ENCODE data around the gene SYN1.

SYN1 gene

DNA sequence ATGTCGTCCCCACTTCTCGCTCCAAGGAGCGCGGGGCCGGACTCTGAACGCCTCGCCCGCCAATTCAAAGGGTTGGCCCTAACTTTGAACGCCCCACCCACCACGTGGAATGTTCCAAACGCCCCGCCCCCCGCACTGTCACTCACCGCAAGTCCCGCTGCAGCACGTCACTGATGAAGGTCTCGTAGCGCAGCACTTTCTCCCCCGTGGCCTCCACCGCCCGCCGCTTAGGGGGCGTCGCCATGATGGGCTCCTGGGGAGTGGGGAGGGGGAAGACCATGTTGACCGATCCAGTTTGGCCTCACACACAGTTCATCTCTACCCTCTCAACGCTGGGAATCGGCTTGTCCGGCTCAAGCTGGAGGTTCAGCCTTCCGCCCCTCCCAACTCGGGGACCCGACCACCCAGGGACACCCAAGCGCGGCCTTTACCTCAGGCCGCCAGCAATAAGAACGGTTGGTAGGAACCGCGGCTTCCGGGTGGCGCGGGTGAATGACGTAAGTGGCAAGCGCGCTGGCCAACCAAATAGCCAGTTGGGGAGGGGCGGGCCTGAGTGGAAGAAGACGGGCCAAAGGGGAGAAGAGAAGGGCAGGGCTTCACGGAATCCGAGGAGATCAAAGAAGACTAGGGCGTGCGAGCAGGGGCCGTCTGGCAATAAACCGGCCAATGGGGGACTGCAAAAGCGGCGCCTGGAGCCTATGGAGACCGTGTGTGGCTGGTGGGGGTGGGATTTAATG, 39.2 kb upstream of the SYN1 start, which contains the start of gene UXT:
TSS of gene UXT (minus strand) at position 497 of the 737 bp plus-strand sequence. CDS start at position 244, 253 bp downstream.
- TF ChIP-seq, protein P1, sequence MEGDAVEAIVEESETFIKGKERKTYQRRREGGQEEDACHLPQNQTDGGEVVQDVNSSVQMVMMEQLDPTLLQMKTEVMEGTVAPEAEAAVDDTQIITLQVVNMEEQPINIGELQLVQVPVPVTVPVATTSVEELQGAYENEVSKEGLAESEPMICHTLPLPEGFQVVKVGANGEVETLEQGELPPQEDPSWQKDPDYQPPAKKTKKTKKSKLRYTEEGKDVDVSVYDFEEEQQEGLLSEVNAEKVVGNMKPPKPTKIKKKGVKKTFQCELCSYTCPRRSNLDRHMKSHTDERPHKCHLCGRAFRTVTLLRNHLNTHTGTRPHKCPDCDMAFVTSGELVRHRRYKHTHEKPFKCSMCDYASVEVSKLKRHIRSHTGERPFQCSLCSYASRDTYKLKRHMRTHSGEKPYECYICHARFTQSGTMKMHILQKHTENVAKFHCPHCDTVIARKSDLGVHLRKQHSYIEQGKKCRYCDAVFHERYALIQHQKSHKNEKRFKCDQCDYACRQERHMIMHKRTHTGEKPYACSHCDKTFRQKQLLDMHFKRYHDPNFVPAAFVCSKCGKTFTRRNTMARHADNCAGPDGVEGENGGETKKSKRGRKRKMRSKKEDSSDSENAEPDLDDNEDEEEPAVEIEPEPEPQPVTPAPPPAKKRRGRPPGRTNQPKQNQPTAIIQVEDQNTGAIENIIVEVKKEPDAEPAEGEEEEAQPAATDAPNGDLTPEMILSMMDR (IDR thresholded peaks at IDR 0.05; ENCODE audit: low read depth, low read length) = no peak
- peak within 1 kb of the TSS; percentile 73 for H3K4me3 ChIP-seq (ENCODE audit: low read depth, low read length)
- no peaks in the 10 kb centered on the region for H3K27me3 ChIP-seq
- peaks cover 9% of the 10 kb centered on the region for H3K36me3 ChIP-seq
- no peaks in the 10 kb centered on the region for H3K9me3 ChIP-seq
- H3K4me1 ChIP-seq = no peaks in the 10 kb centered on the region
- DNase-seq = peak; percentile 92

DNA sequence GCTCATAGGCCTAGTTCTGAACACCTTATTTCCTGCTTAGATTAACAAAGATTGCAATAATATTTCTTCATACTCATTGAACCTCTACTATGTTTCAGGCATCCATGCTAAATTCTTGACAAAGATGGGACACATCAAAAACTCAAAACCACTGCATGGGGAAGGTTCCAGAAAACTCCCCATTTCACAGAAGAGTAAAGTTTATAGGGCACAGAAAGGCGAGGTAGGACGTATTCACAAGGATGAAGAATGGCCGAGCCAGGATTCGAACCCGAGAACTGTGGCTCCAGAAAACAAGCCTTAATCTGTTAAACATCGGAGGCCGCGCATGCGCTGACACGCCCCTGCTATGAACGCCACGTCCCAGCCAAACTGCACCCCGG, 38.6 kb upstream of the SYN1 start:
- H3K4me3 ChIP-seq (ENCODE audit: low read depth, low read length) = peak overlapping the region; percentile 73
- H3K36me3 ChIP-seq = peaks cover 12% of the 10 kb centered on the region
- TF ChIP-seq, protein P1 (IDR thresholded peaks at IDR 0.05; ENCODE audit: low read depth, low read length) = no peak
- H3K9me3 ChIP-seq = no peaks in the 10 kb centered on the region
- no peaks in the 10 kb centered on the region for H3K27me3 ChIP-seq
- no peak for DNase-seq
- no peaks in the 10 kb centered on the region for H3K4me1 ChIP-seq

DNA sequence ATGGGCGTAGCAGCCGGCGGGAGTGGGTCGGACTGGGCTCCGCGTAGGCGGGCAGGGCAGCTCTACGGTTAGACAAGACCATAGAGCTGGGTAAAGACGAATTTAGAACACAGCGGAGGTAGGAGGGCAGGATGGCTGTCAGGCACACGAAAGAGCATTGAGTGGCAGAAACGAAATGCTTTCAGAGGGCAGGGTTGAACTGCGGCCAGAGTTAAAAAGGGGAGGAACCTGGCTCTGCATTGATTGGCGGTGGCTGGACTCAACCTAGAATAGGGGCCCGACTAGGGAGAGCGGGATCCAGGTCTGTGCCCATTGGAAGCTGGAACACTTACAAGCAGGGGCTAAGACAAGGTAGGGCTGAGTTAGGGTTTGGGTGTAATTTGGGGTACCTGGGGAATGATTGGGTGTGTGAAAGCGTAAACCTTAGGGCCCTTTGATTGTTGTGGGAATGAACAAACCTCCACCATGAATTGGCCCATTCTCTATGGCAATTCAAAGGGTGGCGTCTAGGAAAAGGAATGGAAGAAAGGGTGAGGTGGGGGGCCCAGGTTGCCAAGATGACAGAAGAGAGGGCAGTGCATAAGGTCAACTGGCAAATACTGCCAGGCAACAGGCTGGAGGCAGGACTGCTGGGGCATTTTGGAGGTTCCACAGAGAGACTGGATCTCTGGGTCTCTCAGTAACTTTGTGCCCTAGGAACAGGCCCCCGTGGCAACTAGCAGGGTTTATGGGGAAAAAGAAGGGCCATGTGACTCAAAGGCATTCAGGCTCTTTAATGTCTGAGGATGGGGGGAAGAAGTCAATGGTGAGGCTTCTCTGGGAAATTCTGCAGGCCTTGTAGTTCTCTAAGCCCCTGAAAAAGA, 31.6 kb upstream of the SYN1 start:
- TF ChIP-seq, protein P1 (IDR thresholded peaks at IDR 0.05; ENCODE audit: low read depth, low read length) = no peak
- H3K4me3 ChIP-seq (ENCODE audit: low read depth, low read length) = peak overlapping the region; percentile 57

DNA sequence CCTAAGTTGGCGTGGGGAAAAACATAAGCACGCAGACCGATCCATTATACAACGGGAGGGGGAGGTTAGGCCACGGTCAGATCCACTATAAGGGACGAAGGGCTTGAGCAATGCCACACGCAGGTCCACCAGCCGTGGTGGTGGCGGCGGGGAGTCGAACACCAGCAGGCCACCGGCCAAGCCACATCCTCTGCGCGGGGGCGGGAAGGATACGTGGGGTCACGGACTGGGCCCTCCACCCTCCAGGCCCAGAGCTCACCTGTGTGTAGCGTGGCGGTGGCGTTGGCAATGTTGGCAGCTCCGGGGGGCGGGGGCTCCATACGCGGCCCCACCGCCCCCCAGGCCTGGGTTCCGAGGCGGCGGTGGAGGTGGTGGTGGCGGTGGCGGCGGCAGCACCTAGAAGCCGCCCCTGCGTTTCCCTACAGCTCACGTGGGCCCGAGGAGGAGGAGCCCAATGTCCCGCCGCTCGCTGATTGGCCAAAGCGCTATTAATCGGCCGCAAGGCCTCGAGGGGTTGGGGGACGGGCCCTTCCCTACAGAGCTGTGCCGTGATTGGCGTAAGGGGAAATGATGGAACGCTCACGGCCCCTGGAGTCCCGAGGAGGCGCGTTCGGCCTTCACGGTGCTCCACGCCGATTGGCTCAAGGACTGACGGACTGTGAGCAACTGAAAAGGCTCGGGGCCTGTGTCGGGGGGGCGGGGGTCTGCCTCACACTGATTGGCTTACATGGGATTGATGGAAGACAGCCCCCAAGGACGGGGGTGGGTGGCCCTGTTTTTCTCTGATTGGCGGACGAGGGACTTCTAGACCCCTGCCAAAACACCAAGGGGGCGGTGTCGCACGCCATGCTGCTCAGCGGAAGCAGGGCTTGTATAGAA, 30.7 kb upstream of the SYN1 start, which contains the start of gene ELK1:
TSS of gene ELK1 (minus strand) at position 400 of the 879 bp plus-strand sequence. CDS start 9,122 bp downstream, outside the sequence.
- DNase-seq = peak; percentile 95
- Histone ChIP-seq H3K4me1 (no peaks in the 10 kb centered on the region), H3K36me3 (0 out of 2 replicates have a peak, but pooled peaks cover 3% of the 10 kb centered on the region), H3K9me3 (no peaks in the 10 kb centered on the region), H3K27me3 (no peaks in the 10 kb centered on the region), H3K4me3 (ENCODE audit: low read depth, low read length) (peak within 1 kb of the TSS; percentile 72)
- TF ChIP-seq, protein P1 (IDR thresholded peaks at IDR 0.05; ENCODE audit: low read depth, low read length) = no peak

More for the DNA sequence above, 31.6 kb upstream of the SYN1 start:
- no peak for DNase-seq
- Histone ChIP-seq H3K4me1 (no peaks in the 10 kb centered on the region), H3K9me3 (no peaks in the 10 kb centered on the region), H3K36me3 (peaks cover 6% of the 10 kb centered on the region; the same call in 1 of the 2 replicates), H3K27me3 (no peaks in the 10 kb centered on the region)

DNA sequence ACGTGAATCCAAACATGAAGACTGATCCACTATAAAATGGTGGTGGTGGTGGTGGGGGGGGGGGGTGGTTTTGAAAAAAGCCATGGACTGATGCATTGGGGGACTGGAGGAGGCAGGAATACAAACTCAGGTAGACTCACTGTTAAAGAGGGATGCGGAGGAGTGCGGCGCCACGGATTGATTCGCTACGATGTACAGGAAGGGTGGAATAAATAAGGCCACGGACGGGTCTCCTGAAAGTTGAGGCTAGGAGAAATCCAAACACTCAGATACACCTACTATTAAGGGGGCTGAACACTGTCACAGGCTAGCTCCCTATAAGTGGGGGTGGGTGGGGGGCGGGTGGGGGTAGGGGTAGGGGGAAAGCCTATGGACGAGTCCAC, 30.1 kb upstream of the SYN1 start:
- Histone ChIP-seq H3K4me1 (no peaks in the 10 kb centered on the region), H3K36me3 (0 out of 2 replicates have a peak, but pooled peaks cover 3% of the 10 kb centered on the region), H3K9me3 (no peaks in the 10 kb centered on the region), H3K27me3 (no peaks in the 10 kb centered on the region), H3K4me3 (ENCODE audit: low read depth, low read length) (peak overlapping the region; percentile 72)
- TF ChIP-seq, protein P1 (IDR thresholded peaks at IDR 0.05; ENCODE audit: low read depth, low read length) = no peak
- DNase-seq = no peak

Measured in BE2C (cell line).